PC-9 (cell line): ENCODE measurements around the gene IGSF21.

ENCODE experiments used
- EZH2 ChIP-seq: fragments of 200-600 bp; sonication (generic); IDR thresholded peaks from 2 replicates; pipeline ENCODE4 v1.8.0; 2017; ENCODE audit warnings: antibody characterized with exemption, low read depth
- TF ChIP-seq, protein P1 (sequence below): fragments of 200-600 bp; sonication (generic); conservative IDR thresholded peaks from 2 replicates; pipeline ENCODE4 v1.6.1; 2017; ENCODE audit warnings: mixed run types, antibody characterized with exemption, mild to moderate bottlenecking, moderate library complexity

DNA sequence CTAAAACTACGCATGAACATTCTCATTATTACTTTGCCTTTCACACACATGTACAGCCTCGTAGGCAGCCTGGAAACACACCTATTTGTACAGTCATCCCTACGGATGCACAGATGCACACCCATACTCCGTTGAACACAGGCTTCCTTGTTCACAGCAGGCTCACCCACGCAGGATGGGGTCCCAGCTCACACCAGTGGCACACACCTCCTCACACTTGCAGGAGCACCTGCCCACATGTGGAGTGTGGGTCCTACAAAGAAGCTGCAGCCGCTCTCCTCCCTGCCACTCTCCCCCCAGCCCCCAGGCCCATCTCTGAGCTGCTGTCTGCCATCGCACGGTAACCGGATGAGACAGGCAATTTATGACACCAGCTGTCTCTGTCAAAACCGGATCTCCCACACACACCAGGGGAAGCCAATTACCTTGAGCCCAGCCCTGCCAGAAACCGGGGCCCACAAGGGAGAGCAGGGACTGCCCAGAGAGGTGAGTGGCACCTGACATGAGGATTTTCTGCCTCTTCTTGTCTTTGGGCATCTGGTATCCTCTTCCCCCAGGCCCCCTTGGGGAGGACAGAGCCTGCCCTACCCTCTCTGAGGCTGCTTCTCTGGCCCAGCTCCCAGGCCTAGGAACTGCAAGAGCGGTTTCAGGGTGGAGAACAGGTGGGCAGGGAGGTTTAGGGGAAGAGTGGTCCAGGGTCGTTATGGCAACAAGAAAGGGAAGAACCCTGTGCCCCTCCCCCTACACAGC, 175.4 kb downstream of the IGSF21 start:
- TF ChIP-seq, protein P1, sequence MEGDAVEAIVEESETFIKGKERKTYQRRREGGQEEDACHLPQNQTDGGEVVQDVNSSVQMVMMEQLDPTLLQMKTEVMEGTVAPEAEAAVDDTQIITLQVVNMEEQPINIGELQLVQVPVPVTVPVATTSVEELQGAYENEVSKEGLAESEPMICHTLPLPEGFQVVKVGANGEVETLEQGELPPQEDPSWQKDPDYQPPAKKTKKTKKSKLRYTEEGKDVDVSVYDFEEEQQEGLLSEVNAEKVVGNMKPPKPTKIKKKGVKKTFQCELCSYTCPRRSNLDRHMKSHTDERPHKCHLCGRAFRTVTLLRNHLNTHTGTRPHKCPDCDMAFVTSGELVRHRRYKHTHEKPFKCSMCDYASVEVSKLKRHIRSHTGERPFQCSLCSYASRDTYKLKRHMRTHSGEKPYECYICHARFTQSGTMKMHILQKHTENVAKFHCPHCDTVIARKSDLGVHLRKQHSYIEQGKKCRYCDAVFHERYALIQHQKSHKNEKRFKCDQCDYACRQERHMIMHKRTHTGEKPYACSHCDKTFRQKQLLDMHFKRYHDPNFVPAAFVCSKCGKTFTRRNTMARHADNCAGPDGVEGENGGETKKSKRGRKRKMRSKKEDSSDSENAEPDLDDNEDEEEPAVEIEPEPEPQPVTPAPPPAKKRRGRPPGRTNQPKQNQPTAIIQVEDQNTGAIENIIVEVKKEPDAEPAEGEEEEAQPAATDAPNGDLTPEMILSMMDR: no peak
- no peak for TF ChIP-seq EZH2
